Left hindlimb (tissue), 1 donor: ENCODE measurements around the gene CLPTM1L.
"Not testable (repeated sequence)": the region's sequence is repeated elsewhere in the genome, so short reads cannot be mapped to it uniquely, and the experiment has no call there.

Experiments
- DNase-seq: peaks from one replicate; pipeline ENCODE4 v3.0.0-alpha.2; 2018

CLPTM1L gene

DNA sequence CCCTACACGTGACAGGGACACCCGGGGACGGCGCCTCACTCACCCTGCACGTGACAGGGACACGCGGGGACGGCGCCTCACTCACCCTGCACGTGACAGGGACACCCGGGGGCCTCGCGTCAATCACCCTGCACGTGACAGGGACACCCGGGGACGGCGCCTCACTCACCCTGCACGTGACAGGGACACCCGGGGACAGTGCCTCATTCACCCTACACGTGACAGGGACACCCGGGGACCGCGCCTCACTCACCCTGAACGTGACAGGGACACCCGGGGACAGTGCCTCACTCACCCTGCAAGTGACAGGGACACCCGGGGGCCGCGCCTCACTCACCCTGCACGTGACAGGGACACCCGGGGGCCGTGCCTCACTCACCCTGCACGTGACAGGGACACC is 55.3 kb downstream of the CLPTM1L start:
- DNase-seq = not testable (repeated sequence)

DNA sequence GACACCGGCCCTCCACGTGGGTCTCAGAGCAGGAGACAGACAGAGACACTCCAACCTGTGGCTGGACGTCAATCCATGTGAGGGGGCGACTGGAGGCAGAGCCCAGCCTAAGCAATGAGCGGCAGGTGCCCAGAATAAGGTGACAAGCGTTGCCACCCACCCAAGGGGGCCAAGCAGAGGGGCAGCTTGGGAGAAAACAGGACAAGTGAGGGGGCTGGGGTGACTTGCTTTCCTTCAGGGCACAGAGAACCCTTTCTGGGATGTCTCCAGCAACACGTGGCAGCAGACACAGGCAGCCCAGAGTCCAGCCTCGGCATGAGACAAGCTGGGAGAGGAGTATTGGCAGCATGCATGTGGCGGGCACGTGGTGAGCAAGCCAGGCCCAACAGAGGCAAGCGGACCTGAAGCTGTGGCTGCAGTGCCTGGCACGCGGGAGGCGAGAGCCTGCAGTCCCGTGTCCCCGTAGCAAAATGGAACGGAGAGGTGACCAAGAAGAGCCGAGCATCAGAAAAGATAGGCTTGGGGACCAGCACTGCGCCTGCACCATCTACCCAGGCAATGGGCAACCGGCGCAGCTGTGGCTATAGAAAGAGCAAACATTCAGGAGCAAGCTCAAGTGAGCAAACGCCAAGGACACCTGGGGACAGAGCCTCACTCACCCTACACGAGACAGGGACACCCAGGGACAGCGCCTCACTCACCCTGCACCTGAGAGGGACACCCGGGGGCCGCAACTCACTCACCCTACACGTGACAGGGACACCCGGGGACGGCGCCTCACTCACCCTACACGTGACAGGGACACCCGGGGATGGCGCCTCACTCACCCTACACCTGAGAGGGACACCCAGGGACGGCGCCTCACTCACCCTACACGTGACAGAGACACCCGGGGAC is 56.2 kb downstream of the CLPTM1L start:
- no peak for DNase-seq

DNA sequence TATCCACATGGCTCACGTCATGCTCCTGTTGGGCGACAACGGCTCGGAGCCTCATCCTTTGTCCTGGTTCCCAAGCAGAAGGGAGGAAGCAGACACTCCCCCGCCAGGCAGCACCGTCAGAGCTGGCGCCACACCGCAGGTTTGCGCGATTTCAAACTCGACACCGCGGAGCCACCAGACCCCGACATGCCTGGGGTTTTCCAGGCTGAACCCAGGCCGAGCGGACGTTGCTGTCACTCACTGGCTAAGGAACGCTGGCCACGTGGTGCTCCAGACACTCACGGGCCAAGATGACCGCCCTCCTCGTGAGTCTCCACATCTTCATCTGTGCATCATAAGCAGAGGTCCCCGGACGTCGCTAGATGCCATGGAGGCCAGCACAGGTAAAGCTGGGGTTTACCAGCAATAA is 59.0 kb downstream of the CLPTM1L start:
- DNase-seq = no peak

DNA sequence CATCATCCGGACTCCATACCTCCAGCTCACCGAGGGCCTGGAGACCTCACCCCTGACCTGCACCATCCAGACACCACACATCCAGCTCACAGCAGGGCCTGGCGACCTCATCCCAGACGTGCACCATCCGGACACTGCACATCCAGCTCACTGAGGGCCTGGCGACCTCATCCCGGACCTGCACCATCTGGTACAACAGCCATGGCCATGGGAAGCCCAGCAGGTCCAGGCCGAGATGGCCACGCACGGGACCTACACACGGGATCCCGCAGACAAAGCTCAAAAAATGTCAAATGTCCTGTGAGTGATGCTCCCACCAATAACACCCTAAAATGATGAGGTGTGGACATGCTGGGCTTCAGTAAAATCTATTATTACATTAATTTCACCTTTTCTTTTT is 59.8 kb downstream of the CLPTM1L start:
- no peak for DNase-seq

DNA sequence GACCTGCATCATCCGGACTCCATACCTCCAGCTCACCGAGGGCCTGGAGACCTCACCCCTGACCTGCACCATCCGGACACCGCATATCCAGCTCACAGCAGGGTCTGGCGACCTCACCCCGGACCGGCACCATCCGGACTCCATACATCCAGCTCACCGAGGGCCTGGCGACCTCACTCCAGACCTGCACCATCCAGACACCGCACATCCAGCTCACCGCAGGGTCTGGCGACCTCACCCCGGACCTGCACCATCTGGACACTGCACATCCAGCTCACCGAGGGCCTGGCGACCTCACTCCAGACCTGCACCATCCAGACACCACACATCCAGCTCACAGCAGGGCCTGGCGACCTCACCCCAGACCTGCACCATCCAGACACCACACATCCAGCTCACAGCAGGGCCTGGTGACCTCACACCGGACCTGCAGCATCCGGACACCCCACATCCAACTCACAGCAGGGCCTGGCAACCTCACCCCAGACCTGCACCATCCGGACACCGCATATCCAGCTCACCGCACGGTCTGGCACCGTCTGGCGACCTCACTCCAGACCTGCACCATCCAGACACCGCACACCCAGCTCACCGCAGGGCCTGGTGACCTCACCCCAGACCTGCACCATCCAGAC is 60.4 kb downstream of the CLPTM1L start:
- DNase-seq = not testable (repeated sequence)

DNA sequence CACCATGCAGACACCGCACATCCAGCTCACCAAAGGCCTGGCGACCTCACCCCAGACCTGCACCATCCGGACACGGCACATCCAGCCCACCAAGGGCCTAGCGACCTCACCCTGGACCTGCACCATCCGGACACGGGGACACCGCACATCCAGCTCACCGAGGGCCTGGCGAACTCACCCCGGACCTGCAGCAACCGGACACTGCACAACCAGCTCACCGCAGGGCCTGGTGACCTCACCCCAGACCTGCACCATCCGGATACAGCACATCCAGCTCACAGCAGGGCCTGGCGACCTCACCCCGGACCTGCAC is 61.2 kb downstream of the CLPTM1L start:
- DNase-seq = not testable (repeated sequence)

DNA sequence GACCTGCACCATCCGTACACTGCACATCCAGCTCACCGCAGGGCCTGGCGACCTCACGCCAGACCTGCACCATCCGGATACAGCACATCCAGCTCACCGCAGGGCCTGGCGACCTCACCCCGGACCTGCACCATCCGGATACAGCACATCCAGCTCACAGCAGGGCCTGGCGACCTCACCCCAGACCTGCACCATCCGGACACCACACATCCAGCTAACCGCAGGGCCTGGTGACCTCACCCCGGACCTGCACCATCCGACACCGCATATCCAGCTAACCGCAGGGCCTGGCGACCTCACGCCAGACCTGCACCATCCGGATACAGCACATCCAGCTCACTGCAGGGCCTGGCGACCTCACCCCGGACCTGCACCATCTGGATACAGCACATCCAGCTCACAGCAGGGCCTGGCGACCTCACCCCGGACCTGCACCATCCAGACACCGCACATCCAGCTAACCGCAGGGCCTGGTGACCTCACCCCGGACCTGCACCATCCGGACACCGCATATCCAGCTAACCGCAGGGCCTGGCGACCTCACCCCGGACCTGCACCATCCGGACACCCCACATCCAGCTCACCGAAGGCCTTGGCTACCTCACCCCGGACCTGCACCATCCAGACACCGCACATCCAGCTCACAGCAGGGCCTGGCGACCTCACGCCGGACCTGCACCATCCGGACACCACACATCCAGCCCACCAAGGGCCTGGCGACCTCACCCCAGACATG is 61.7 kb downstream of the CLPTM1L start:
- DNase-seq = not testable (repeated sequence)

DNA sequence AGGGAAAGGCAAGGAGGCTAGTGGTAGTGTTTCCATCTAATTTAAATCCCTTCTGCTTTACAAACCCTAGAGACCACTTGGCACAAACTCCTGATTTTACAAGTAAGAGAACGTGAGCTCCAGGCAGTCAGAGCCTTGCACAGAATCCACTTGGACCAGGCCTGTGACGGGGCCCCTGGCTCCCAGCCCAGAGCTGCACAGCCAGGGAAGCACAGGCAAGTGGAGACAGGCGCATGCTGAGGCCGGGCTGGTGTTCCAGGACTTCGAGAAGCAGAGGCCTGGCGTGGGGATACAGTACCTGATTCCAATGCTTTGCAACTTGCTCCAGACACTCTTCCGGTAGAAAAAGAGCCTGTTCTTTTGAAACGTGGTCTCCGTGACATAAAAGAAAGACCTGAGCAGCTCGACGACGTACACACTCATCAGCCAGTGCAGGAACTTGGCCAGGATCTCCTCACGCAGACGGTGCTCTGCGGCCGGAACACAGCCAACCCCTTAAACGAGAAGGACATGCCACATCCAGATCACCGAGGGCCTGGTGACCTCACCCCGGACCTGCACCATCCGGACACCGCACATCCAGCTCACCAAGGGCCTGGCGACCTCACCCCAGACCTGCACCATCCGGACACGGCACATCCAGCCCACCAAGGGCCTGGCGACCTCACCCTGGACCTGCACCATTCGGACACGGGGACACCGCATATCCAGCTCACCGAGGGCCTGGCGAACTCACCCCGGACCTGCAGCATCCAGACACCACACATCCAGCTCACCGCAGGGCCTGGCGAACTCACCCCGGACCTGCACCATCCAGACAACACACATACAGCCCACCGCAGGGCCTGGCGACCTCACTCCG is 62.5 kb downstream of the CLPTM1L start:
- no peak for DNase-seq

DNA sequence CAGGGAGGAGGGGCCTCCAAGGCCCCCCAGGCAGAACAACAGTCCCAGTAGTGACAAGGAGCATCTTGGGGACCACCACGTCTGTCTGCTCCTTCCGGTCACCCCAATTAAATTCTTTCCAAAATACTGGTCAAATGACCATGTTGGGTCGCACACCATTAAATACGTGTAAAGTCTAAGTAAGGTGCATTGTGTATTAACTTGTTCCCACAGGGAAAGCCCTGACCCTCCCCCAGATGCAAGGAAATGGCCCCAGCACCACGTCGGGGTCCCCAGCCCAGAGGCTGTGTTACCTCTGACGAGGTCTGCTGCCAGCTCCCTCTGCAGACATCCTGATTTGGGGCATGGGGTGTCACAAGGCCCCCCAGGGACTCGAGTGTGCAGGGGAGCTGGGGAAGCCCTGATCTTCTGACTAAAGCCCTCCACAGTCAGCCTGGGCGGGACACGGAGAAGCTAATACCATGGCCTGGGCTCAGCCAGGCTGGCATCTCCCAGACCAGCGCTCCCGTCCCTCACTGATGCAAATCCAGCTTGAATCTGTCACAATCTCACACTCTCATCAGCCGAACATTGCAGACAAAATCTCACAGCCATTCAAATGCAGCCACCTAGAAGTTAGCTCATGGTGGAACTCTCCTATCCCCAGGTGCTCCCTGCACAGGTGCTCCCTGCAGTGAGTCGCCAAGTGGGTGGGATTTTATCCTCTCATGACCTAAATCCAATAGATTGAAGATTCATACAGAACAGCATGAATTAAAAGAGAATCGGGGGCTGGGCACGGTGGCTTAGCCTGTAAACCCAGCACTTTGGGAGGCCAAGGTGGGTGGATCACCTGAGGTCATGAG is 63.6 kb downstream of the CLPTM1L start:
- DNase-seq = no peak

DNA sequence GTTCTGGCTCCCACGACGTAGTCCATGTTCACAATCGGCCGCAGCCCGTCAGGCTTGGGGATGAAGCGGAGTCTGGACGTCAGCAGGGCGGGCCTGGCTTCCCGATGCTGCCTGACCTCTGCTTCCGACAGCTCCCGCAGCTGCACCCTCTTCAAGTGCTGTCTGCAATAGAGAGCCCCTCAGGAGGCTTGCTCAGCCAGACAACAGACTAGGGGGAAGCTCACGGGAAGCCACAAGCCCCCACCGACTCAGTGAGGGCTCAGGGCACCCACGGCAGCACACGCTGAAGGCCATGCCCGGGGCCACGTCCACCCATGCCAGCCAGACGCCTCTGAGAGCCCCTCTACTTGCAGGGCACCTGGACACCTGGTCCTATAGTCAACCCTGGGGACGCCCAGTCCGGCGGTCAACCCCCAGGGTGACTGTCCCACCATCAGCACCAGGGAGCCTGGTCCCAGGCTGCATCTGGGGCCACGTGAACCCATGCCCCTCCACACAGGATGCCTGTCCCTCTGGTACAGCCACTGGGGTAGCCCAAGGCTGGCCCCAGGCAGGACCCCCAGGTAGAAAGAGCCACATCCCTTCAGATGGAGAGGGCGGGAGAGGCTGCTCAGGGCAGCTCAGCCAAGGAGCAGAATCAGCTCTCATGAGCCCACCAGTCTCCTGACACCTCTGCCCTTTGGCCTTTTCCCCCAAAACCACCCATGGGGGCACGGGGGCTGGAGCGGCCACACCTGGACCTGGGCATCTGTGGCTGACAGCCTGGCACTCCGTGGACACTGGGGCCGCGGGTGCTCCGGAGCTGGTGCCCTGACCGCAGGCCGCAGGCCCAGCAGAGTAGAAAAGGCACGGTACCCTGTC is 64.5 kb downstream of the CLPTM1L start:
- no peak for DNase-seq

DNA sequence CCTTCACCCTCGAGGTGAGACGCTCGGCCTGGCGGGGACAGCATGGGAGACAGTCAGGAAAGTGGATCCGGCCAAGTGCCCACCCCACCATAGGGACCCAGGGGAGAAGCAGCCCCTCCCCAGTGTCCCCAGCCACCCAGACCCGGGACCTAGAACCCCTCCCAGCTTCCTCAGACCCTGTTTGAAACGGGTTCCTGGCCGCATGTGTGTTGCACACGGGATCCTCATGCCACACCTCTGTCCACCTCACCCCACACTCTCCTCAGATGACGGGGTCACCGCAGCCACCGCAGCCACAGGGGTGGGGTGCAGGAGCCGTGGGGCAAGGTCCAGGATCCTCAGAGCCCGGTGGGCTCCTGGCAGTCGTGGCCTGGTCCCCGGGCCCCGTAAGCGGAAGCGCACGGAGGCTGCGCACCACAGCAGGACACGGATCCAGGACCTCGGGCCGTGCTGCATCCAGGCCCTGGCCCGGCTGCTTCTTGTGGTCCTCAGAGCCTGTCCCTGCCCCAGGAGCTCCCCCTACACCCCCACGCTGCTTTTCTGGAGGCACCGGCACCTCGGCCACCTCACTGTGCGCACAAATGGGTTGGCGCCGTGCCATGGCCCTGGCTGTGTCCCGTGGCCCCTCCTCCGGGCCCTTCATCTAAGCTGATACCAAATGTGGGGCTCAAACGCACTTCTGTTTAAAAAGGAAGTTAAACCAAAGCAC is 65.3 kb downstream of the CLPTM1L start:
- no peak for DNase-seq

DNA sequence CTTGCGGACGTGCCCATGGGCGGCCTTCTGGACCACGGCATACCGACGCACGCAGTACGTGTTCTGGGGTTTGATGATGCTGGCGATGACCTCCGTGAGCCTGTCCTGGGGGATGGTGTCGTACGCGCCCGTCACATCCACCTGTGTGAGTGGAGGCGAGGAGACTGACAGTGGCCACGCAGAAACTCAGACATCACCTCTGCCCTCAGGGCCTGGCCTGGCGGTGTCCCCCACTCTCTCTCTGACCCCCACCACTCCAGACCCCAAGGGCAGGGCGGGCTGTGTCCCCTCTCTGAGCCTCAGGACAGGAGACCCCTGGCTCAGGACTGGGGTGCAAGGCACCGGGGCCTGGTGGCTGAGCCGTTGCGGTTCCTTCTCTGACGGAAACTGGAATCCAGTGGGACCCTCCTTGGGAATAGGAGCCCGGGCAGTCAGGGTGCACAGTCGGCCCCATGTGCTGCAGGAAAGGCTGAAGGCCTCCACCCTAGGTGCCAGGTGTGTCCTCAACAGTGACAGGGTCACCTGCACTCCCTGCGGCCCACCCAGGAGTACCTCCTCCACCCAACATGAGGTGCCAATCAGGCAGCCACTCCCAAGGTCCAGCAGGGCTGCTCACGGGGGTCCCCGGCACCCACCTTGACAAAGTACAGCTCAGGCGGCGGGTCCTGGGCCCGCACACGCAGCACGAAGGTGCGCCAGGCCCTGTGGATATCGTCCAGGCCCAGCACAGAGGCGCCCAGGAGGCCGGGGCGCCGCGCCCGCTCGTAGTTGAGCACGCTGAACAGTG is 66.0 kb downstream of the CLPTM1L start:
- DNase-seq = peak; percentile 26

DNA sequence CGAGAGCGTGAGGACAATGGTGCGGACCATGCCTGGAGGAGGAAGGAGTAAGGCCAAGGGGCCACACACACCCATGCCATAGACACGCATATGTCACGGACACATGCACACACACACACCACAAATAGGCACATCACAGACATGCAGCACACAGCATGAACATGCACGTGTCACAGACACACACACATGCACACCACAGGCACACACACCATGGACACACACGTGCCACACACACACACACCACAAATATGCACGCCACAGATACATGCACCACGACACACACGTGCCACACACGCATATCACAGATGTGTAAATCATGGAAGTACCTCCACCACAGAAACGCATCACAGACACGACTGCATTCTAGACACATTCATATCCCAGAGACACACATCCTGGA is 66.7 kb downstream of the CLPTM1L start:
- DNase-seq = no peak

DNA sequence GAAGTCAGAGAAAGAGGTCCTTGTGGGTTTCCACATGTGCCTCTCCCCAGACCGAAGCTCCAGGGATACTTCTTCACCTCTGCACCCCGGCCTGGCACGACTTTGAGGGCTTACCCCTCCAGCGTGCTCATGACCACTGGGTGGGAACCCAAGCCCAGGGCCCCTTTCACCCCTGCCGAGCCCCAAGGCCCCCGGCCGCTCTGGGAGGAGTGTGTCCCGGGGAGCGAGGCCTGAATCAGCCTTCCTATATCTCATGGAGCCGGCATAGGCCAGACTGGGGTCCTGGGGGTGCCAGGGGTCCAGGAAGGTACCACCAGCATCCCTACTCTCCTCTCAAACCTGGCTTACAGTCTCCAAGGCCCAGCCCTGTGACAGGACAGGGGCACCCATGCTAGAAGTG is 67.1 kb downstream of the CLPTM1L start:
- no peak for DNase-seq

DNA sequence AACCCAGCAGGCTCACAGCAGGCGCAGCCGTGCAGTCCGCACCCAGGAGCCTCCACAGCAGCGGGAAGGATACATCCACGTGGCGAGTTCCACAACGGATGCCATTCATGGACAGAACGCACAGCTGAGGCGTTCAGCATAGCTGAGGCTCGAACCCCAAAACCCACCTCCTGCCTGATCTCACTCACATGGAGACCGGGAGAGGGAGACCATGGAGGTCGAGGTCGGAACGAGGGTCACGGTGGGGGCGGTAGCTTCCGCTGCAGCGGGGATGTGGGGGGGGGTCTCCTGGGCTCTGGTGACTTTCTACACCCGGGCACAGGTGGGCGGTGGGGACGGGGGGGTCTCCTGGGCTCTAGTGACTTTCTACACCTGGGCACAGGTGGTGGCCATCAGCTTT is 67.6 kb downstream of the CLPTM1L start:
- no peak for DNase-seq

DNA sequence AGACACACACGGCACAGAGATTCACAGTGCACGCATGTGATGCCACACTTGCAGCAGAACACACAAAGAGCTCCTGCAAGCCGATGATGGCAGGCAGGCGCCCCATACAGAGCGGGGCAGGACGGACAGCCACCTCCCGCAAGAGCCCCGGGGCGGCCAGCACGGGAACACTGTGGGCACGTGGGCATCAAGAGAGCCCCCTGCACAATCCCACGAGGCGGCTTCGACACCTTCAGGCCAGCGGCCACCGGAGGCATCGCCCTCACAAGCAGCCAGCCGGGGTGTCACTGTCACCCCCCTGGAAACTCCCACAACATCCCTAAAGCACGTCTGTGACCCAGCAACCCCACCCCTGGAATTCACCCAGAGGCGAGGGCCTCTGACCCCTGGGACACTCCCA is 68.0 kb downstream of the CLPTM1L start:
- no peak for DNase-seq

DNA sequence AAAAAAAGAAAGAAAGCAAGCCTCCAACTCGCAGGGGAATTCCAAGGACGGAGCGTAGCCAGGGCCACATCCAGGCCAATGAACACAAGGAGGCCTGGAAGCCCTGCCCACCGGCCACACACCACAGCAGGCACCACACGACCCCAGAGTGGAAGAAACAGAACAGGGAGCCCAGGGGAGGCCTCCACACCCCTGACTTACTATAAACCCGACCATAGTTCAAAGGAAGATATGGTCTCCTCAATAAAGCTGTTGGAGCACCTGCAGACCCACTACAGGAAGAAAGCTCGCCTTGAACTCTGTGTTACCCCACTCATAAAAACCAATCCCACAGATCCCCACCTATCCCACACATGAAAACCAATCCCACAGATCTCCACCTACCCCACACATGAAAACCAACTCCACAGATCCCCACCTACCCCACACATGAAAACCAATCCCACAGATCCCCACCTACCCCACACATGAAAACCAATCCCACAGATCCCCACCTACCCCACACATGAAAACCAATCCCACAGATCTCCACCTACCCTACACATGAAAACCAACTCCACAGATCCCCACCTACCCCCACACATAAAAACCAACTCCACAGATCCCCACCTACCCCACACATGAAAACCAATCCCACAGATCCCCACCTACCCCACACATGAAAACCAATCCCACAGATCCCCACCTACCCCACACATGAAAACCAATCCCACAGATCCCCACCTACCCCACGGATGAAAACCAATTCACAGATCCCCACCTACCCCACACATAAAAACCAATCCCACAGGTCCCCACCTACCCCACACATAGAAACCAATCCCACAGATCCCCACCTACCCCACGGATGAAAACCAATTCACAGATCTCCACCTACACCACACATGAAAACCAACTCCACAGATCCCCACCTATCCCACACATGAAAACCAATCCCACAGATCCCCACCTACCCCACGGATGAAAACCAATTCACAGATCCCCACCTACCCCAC is 69.2 kb downstream of the CLPTM1L start:
- DNase-seq = not testable (repeated sequence)

DNA sequence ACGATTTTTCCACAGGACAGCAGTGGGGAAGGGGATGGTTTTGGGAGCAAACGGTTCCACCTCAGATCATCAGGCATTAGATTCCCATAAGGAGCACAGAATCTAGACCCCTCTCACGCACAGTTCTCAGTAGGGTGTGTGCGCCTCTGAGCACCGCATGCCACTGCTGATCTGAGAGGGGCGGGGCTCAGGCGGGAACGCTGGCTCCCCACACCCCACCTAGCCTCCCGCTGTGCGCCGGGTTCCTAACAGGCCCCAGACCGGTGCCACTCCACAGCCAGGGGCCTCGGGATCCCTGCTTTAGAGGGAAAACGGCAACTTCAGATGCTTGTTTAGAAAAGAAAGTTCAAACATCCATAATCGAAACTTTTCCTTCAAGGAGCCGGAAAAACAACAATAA is 70.4 kb downstream of the CLPTM1L start:
- no peak for DNase-seq
